Embryonic facial prominence (tissue), 1 donor: ENCODE measurements around the gene SPATA32.
"Not testable (repeated sequence)": the region's sequence is repeated elsewhere in the genome, so short reads cannot be mapped to it uniquely, and the experiment has no call there.

Experiments used
- DNase-seq: peaks from one replicate; pipeline ENCODE4 v3.0.0-alpha.2; 2016; ENCODE audit errors: extremely low spot score

SPATA32 gene, protein sequence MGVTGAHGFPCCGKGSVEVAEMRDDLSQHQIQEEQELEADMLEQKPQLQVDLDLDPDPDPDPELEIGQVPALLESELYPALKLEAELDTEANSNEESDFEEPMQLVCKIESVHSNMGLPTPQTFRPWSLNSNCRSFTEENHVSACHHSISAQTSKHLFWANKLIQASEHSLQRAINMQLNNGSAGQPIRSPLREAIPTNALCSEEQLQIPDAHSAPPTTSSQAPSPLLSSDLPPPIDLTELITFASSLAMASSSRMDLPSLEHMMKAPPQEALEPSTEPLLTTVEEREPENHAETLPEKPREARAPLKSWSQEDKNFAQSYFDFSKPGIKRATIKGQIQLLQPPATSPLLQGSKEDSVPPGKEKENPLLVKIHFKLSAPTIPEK

DNA sequence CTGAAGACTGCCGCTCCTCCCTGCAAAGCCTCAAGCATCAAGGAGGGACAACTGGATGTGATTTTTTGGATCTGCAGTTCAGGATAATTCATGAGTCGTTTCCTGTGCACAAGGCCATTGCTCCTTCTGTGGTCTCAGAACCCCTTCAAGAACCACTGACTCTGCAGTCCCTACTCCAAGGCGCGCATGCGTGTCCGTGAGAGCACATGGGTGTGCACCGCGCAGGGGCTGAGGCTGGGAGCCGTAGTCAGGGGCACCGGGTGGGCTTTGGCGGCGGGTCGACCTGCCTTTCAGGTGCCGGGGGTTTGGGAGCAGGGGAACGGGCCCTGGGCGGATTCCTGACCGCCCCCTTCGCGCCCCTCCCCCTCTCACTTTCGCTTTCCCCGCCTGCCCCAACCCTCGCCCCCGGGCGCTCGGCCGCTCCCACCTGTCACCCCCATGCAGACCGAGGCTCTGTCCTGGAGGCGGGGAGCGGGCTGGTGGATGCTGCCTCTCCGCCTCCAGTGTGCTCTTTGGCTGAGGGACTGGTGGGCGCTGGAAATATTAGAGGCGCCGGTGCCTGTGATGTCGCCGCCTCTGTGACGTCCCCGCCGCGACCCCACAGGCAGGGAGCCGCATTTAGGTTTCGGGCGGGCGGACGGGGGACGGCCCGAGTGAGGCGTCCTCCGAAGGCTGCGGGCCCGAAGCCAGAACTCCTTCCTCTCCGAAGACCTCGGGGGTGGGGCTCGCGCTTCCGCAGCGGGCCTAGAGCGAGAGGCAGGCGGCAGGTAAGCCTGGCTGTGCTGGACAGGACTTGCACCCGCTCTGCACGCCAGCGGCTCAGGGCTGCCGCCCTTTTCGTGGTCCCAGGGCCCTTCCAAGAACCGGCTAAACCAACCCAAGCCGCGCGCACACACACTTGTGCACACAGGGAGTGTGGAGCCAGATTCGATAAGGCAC, at the start of gene SPATA32:
Gene SPATA32, minus strand, starts transcription at position 518 of the 939 bp plus-strand sequence. Its CDS starts 78 bp downstream, at position 440.
- DNase-seq: no peak

DNA sequence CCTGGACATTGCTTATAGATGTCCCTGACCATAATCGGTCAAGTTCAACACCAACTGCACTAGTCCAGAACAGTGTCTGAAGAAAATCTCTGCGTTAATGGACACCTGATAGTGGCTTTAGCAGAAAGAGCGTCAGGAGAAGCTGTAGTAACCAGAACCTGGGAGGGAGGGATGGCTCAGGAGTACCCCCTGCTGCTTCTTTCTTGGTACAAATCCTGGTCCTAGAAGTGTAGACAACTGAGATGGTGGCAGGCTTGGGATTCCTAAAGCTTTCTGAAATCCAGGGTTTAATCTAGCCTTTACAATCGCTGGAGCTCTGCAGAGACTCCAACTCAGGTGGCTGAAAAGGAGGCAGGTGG, 49.5 kb upstream of the SPATA32 start:
- no peak for DNase-seq

DNA sequence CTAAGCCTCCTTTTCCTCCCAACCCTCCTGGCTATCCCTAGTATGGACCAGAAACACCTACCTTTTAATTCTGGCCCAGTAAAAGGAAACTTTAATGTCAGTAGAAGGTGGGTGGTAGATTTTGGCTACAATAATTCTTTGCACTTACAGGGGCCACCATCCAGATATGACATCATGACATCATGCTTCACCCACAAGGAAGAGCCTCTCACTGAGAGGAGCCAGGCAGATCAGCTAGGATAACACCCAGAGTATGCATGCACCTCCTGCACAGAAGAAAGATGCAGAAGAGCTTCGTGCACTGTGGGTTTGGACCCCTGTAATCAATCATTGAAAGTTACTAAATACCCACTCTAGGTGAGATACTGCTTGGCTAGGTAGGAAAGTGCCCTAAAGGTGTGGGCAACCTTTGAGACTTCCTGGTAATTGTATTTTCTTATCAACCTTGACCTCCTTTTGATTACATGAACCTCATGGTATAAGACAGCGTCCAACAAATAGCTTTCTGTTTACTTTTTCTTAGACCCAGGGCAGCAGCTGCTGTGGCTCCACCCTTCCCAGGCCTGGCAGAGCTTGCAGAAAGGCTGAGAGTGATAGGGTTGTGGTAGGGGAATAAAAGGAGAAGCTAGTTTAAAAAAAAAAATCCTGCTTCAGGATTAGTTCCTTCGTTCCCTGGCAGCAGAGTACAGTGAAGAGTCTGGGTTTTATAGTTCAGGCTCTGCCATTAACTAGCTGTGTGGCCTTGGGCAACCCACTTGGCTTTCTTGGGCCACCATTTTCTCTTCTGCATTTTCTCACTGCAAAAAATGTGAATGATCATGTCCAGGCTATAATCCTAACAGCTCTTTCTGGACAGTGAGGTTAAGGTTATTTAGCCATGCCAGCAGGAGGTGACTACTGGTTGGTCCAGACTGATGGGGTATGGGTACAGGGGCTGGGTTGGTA, 48.8 kb upstream of the SPATA32 start:
- DNase-seq: no peak

DNA sequence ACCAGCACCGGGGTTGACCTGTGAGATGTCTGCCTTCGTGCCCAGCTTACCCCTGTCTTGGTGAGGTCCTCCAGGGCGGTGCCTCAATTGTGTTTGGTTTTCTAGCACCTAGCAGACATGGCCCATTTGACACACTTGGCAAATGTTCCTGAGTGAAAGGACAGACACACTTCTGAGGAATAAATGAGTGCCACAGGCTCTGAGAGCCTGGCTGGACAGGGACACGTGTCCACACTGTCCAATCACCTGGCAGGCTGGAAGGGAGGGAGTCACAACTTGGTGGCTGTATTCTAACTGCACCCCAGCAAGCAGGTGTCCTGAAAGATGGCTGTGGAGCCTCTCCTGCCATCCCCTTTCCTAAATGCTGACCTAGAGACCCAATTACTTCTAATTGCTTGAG, 47.5 kb upstream of the SPATA32 start:
- DNase-seq: no peak

DNA sequence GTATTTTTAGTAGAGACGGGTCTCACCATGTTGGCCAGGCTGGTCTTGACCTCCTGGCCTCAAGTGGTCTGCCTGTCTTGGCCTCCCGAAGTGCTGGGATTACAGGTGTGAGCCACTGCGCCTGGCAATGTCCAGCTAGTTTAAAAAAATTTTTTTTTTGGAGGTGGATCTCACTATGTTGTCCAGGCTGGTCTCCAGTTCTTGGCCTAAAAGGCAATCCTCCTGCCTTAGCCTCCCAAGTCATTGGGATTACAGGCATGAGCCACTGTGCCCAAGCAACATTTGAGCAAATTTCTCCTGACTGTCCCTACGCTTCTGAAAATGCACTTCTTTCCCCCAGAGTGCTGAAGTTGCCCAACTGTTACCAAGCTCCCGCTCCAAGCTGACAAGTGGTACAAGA, 46.9 kb upstream of the SPATA32 start:
- DNase-seq: no peak

DNA sequence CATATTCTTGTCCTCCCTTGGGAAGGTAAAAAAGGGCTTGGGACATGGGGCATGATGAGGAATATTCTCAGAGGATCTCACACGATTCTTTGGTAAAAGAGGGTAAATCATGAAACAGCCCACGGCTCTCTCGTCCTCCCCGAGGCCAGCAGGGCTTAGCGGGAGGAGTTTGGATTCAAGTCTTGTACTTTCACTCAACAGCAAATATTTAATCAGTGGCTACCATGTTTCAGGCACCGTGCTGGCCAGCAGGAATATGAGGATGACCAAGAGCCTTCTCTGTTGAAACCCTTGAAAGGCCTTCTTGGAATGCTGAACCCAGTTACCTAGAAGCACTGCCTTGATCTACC, 46.1 kb upstream of the SPATA32 start:
- no peak for DNase-seq

DNA sequence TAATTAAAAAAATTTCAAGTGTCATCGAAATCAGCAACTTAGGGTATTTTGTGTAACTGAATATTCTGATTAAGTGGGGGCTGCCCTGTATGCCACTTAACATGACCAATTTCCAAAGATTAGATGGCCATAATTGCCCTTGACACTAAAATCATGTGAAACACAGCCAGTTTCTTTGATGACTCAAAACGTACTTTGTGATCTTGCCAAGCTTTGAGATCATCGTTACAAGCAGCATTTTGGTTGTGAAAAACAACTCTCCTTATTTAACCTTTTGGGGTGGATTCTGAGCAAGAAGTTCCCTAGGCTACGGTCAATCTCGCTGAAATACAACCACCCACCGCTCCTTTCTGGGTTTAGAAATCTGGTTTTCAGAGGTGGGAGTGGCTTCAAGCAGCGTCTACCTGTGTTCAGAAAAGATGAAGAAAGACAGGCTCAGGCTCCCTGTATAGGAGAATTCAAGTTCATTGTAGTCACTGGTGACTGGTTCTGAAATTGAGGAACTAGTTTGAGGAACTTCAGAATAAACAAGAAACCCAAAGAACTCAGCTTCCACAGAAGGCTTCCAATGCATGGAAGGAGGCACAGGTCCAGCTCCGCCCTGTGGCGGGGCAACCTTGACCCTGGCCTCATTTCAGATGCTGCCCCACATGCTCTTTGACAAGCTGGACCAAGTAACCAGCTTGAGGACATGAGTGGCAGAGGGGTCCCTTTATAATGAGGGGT, 45.6 kb upstream of the SPATA32 start:
- DNase-seq: no peak

DNA sequence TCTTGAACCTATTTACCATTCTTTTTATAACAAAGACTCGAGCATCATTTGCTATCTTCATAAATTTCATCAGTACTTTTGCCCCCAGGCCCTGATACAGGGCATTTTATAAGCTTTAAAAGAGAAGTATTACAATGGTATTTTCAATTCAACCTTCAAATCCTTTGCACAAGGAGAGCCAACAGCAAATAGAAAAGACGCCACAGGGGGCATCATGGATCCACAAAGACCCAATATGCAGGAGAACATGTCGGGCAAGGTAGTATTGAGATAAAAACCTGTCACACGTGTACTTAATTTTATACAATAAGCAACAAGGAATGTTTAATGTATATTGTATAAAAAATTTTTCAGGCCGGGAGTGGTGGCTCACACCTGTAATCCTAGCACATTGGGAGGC, 44.7 kb upstream of the SPATA32 start:
- no peak for DNase-seq

DNA sequence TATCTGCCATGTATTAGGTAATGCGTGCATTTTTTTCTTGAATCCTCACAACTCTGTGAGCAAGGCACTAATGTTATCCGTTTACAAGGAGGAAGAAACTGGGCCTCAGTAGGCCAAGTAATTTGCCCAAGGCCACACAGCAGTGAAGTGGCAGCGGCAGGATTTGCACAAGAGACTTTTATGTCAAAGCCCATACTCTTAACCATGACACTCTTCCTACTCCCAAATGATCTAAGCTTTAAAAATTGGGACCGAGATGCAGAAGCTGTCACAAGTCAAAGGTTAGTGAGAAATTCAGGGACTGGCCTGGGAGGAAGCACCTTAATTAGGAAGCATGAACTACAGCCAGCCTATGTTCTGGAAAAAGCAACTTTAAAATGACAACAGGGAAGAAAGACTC, 44.2 kb upstream of the SPATA32 start:
- DNase-seq: no peak

DNA sequence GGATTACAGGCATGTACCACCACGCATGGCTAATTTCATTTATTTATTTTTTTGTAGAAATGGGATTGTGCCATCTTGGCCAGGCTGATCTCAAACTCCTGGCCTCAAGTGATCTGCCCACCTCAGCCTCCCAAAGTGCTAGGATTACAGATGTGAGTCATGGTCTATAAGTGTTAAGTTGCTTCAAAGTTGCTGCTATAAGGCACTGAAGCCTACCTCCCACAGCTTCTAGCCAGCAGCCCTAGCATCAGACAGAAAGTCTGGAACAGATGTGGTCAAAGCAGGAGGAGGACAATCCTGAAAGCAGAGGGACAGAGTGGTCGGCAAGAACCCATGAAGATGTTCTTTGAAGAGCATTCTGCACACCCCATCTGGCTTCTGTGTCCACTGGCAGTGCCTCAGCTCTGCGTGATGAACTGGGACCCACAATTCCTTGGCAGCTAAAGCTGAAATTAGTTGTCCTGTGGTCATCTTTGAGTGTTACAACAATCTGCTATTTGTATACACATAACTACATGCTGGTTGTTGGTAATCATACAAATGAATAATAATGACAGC, 43.7 kb upstream of the SPATA32 start:
- no peak for DNase-seq

DNA sequence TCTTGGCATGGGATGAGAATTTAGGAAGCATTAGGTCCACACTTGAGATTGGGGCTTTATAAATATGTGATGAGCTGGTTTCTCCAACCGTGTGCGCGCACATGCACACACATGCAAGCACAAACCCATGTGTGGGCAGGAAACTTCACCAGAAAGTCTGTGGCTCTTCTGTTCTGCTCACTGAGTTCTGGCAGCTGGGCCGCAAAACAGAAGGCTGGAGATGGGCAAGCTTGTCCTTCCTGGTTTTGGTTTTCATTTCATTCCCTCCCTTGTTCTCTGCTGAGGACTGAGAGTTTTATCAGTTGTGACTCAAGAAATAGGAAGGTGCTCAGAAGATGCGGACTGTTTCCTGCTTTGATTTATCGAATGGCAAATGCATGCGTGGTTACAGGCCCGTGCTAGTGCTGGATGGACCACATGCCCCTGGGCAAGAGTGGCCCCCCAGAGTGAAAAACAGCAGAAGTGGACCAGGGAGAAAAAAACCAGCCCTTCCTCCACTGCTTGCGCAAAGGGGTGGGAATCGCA, 40.8 kb upstream of the SPATA32 start:
- no peak for DNase-seq

DNA sequence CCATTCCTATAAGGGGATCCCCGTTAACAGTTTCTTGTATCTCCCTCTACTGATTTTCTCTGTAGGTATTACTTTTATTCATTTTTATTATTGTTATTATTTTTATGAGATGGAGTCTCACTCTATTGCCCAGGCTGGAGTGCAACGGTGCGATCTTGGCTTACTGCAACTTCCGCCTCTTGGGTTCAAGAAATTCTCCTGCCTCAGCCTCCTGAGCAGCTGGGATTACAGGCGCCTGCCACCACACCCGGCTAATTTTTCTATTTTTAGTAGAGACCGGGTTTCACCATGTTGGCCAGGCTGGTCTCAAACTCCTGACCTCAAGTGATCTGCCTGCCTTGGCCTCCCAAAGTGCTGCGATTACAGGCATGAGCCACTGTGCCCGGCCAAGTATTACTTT, 40.3 kb upstream of the SPATA32 start:
- not testable (repeated sequence) for DNase-seq

DNA sequence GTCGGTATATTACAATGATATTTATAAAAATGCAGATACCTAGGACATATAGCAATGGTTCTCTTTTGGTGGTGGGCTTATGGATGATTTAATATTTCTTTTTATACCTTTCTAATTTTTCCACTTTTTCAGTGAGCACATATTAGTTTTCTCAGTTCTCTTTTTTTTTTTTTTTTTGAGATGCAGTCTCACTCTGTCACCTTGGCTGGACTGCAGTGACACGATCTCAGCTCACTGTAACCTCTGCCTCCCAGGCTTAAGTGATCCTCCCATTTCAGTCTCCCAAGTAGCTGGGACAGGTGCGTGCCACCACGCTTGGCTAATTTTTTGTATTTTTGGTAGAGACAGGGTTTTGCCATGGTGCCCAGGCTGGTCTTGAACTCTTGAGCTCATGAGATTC, 39.8 kb upstream of the SPATA32 start:
- DNase-seq: no peak

DNA sequence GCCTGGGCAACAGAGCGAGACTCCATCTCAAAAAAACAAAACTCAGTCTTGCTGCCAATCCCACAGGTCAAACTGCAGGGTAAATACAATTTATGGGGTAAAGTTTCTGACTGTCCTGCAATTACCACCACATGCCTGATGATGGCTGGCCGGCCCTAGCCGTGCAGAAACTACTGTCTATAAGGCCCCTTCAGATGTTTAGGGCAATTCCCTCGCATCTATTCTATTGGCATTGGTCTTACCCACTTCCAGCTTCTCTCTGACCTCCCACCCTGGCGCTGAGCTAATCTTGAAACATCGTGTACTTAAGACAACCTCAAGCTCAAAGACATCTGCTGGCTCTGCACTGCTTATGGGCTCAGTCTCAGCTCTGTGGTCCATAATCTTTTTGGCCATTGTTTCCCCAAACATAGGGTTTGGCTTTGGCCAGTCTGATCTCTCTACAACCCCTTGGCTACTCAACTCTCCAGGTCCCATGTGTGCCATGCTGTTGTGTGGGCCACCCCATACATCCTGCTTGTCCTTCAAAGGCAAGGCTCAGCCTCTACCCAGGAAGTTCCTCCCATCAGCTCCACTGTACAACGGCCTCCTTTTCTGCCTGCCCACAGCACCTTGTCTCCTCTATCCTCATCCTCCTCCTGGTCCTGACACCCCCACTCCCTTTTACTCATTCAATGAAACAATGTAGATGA, 38.3 kb upstream of the SPATA32 start:
- no peak for DNase-seq

DNA sequence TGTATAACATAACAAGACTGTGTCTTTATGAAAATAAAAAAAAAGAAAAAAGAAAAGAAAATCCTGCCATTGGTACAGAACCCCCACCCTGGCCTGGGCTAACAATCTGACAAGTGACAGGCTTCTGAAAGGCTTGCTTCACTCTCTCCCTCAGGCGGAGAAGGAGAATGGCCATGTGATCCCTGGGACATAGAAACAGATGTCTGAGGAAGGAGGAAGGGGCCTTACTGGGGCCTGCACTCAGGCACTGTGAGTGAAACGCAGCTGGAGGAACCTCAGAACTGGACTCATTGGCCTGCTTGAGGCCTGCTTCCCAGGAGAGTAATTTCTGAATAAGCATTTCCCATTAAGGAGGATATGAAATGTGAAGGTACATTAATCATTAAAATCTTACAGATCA, 37.5 kb upstream of the SPATA32 start:
- DNase-seq: no peak

DNA sequence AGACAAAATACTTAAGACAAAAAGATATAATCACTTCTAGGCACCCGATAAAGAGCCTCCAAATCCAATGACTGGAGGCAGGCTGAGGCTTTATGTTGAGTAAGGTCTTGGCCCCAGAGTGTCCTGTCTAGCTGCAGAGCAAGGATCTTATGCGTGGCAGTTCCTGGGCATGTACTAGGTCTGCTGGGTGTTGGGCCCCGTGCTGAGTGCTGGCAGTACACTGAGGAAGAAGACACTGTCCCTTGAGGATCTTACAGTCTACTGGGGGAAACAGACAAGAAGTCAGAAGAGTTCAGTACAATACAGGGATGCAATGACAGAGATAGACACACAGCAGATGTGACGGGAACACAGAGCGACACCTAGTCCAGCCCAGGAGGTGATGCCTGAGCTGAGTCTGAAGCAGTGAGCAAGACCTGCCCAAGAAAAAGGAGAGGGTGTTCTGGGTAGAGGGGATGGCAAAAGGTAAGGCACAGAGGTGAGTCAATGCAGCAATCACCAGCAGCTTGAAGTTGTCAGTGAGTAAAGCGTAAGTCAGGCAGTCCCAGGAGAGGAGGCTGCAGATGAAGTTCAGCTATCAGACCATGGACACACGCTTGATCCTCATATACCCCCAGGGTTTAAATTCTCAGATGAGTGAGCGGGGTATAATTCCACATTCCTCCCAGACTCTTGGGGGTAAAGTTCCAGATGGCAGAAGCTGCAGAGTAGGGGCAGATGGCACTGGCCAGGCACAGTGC, 36.8 kb upstream of the SPATA32 start:
- DNase-seq: no peak

DNA sequence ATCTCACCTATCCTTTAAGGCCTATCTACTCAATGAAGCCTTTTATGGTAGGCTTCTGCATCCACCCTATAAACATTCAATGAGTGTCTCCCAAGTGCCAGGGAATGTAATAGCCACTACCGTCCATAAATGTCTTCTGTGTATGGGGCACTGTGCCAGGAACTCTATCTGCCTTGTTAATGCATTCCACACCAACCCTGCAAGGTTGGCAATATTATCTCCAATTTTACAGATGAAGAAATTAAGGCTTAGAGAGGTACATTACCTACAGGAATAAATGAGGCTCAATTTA, 34.9 kb upstream of the SPATA32 start:
- no peak for DNase-seq

DNA sequence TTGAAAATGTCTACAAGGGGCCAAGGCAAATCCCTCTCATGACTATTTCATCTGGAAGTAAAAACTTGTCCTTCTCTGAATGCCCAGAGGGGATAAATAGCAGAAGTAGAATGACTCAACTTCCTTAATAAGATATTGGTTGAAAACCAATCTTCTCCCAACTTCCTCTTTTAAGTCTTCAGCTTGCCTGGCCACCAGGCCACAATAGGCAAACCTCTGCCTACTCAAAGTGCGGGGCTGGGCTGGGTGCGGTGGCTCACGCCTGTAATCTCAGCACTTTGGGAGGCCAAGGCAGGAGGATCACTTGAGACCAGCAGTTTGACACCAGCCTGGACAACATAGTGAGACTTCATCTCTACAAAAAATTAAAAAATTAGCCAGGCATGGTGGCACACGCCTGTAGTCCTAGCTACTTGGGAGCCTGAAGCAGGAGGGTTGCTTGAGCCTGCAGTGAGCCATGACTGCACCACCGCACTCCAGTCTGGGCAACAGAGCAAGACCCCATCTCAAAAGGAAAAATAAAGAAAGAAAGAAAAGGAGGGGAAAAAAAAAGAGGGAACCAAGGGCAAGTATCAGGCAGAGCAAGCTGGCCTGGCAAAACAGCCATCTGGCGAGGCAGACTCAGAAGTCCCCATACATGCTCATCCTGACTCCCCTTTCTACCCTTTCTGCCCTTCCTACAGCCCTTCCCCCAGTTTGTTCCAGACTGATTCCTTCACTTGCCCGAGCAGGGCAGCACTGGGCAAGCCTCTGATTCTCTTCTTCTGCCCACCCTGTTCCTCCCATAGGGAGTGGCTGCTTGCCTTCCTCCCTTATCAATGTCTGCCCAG, 34.3 kb upstream of the SPATA32 start:
- no peak for DNase-seq

DNA sequence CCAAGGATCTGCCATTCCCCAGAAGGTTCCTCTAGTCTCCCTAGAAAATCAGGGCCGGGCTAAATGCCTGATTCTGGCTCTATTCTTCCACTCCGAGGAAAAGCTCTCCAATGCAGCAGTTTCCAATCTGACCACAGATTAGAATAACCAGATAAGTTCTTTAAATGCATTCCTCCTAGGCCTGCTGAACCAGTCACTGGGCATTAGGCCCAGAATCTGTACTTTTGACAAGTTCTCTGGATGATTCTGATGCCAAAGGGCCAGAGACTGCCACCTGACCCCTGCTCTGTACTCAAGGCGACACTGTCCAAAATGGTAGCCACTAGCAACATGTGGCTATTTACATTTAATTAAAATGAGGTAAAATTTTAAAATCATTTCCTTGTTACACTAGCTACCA, 32.6 kb upstream of the SPATA32 start:
- DNase-seq: no peak
